GM21528 (cell line): ENCODE measurements around the gene OTUB1.
"Not testable (repeated sequence)": the region's sequence is repeated elsewhere in the genome, so short reads cannot be mapped to it uniquely, and the experiment has no call there.

Experiments used
- ATAC-seq: cut with Tn5 transposase; IDR thresholded peaks from one replicate; pipeline ENCODE4 v1.9.1; 2021; ENCODE audit warnings: mild to moderate bottlenecking, moderate library complexity; ENCODE audit not compliant: unreplicated experiment, low FRiP score

Gene OTUB1, protein sequence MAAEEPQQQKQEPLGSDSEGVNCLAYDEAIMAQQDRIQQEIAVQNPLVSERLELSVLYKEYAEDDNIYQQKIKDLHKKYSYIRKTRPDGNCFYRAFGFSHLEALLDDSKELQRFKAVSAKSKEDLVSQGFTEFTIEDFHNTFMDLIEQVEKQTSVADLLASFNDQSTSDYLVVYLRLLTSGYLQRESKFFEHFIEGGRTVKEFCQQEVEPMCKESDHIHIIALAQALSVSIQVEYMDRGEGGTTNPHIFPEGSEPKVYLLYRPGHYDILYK

DNA sequence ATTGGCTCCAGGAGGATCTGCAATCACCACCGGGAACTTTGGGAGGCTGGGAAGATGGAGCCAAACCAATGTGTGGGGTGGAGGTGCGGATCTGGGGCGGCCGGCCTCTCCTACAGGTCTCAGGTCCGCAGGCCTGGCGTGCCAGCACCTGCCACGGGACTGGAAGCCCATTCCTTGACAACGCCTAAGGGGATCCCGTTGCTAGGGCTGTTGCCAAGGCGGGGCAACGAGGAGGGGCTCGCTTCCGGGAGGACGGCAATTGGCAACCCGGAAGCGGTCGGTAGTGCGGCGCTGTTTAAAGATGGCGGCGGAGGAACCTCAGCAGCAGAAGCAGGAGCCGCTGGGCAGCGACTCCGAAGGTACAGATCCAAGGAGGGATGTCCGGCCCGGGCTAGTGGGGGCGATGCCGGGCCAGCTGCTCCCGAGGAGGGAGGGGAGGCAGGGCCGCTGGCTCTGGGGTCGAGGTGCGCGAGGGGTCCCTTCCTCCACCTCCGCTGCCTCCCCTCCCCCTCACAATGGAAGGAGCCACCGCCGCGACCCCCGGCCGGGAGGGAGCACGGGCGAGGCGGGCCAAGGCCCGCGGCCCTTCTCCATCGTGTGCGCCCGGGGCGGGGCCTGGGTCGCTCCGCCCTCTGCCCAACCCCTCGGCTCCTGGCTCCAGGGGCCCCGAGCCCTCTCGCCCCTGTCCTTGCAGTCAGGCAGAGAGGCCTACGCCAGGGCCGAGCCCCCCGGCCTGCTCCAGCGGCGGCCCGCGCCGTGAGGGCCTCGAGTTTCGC lies at the start of gene OTUB1:
TSS of gene OTUB1 (plus strand) at position 283 of the 776 bp plus-strand sequence. CDS start at position 302, 19 bp downstream.
- peak; percentile 80 for ATAC-seq

DNA sequence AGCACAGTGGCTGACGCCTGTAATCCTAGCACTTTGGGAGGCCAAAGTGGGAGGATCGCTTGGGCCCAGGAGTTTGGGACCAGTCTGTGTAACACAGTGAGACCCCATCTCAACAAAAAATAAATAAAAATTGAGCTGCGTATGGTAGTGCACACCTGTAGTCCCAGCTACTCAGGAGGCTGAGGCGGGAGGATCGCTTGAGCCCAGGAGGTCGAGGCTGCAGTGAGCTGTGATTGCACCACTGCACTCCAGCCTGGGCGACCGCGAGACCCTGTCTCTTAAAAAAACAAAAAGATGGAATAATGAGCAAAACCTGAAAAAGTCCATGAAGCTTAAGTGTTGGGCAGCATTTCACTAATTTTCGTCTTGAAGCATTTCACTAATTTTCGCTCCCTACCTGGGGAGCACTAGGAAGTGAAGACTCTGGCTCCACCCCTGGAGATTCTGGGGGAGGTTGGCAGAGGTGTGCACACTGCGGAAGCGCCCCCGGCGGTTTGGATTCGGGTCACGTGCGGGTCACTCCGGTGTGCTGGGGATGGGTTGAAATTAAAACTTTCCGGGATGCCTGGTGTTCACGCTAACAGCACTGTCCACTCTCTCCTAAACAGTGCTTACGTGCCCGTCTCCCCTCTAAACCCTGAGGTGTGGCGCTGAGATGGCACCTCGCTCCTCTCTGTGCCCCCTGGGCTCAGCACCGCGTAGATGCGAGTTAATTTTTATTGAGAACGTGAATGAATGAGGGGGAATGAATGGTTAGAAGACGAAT lies 48.3 kb upstream of the OTUB1 start:
- ATAC-seq = peak; percentile 31

DNA sequence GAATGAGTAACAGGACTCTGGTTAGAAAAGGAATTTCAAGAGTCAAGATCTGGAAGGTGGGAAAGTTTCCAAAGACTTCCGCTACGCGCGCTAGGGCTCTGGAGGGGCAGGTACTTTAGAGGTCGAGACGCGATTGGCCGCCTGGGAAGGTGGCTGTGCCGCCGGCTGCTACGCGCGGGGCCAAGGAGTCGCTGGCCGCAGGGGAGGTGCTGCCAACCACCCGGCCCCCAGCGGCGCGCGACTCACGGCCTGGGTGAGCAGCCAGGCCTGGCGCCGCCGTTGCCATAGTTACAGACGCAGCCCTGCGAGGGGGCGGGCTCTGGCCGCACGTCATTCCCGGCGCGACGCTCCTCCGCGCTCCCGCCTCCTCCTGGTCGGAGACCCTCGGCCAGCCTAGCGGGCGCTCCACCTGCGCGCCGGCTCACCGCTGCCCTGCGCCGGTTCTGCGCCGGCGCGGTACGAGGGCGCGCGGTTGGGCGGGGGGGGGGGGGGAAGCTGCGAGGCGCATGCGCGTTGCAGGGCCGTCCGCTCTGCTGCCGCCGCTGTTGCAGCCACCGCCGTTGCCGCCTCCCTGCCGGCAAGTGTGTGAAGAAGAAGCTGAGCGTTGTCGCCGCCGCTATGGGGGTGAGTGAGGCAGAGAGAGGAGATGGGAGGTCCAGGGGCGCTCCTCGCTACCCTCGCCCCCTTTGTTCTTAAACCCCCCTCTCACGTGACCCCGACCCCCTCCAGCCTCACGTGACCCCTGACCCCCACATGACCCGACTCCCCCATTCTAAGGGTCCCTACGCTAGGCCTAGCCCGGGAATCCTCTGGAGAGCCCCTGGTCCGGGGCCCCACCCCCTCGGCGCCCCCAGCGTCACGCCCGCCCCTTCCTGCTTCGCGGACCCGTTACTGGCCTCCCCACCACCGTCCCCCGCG lies 47.5 kb upstream of the OTUB1 start, which contains the start of gene NAA40:
TSS of gene NAA40 (plus strand) at position 524 of the 918 bp plus-strand sequence. CDS start at position 619, 95 bp downstream.
- peak; percentile 89 for ATAC-seq

DNA sequence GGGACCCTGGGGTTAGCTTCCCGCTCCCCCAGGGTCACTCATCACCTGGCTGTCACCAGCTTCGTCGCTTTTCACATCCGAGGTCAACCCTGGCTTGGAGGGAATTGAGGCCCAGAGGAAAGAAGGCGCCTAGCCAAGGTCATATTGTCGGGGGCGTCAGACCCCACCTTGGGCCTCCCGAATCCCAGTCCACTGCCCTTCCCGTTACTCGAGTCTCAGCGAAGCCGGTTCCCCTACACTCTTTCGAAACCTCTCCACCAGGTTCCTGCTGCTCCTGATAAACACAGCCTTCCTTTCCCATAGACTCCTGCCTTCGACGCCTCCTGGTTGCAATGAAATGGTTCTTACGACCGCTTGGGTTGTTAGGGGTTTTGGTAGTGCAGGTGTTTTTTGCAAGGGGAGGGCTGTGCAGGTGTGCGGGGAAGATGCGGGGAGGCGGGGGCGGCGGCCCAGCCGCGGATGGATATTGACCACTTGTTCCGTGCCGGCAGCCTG lies 46.8 kb upstream of the OTUB1 start:
- ATAC-seq = no peak

DNA sequence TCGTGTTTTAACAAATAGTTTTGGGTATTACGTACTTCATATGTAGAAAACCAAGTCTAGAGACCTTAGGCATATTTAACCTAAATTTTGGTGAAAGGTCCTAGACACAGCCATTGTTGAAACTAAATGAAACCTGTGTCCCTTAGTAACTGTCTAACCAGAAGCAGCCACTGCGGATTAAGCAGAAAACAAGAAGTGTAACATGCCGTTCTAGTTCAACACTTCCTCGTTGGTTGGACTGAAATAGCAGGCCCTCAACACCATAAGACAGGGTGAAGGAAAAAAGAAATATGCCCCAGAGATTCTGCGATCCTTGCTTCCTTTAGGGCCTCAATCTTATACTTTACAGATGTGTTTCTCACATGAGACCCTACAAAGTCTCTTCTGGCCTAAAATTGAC lies 45.5 kb upstream of the OTUB1 start:
- no peak for ATAC-seq

DNA sequence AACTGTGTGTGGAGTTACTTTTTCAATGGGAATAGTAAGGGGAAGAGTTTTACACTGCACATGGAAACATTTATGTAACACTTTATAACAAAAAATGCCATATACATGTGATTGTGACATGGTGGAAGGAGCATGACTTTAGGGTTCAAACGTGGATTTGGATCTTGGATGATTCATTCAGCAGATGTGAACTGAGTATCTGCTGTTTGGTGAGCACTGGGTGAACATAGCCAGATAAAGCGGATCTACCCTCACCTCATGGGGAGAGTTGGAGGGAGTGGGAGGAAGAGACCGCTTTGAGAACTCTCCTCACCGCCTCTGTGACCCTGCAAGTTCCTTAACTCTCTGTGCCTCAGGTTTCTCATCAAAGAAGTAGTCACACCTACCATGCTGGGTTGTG lies 44.3 kb upstream of the OTUB1 start:
- ATAC-seq = no peak

DNA sequence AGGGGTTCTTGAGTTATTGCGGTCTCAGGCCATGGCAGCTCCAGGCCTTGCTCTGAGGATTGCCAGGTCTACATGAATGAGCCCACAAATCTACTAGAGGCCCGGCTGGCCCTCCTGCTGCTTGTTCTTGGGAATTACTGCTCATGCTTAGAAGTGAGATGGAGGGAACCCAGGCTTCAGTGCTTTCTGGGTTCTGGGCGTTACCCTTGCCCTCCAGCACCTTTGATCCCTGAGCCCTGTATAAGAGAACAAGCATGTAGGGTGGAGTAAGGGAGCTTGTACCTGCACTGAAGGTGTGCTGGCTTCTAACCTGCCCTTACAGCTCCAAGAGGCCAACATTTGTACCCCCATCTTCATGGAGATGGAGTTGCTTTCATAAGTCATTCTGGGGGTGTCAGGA lies 43.4 kb upstream of the OTUB1 start:
- ATAC-seq = no peak

DNA sequence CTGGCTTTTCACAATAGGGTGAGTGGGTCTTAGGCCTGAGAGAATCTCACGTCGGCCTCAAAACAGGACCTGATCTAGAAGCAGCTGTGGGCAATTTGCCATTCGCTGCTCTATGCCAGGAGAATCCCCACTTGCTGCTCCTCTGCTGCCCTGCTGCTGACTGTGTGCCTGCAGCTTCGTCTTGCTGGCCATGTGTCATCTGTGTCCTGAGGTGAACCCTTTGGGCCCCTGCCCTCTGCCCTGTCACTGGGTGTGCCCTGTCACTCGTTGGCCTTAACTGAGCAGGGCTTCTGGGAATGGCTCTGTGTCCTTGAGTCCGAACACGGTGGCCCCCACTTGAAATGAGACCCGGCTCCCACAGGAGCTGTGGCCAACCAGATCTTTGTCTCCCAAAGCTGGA lies 41.3 kb upstream of the OTUB1 start:
- ATAC-seq = no peak

DNA sequence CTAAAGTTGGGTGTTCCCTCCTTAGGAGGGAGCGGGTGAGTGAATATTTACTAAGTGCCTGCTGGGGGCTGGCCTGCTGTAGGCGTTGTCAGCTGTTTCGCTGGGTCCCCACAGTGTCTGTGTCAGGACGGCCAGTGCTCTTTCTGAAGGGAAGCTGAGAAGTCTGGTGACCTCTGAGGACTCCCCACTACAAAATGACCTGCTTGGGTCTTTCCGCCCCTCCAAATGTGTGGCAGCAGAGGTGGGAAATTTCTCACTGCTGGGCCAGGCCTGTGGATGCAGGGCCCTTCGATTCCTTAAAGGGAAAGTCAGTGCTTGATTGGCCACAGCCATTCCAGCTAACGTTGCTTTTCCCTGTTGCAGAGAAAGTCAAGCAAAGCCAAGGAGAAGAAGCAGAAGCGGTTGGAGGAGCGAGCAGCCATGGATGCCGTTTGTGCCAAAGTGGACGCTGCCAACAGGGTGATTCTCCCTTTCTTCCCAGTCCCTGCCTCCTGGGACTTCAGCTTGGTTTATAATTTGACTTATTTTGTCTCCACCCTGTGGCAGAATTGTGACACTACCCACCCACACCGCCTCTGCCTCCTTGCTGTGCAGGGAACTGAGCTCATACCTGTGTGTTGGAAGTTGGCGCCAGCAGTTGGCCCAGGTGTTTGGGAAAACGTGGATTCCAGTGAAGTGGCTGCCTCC lies 40.6 kb upstream of the OTUB1 start:
- ATAC-seq = no peak

DNA sequence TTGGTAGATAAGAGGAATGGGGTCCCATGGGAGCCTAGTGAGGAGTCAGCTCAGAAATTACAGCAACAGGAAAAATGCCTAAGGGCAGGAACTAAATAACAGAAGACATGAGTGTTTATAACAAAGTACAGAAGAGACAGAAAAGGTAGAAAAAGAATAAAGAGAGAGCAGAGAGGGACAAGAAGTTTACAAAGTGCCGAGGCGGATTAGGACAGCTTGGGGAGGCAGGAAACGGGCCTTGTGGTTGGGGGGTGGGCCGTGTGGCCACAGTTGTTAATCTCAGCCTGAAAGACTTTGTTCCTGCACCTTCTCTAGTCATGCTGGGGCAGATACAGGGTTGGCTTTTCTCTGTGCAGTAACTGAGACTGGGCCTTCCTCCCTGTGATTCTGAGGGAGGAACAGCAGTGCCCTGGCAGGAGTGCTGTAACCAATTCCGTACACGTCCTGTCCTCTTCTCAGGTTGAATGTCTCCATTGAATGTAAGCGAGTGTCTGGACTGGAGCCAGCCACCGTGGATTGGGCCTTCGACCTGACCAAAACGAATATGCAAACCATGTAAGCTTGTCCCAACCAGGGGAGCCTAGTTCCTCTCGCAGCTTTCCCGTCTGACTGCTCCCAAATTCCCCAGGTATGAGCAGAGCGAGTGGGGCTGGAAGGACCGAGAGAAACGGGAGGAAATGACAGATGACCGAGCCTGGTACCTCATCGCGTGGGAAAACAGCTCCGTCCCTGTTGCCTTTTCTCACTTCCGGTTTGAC lies 34.3 kb upstream of the OTUB1 start:
- ATAC-seq = no peak

DNA sequence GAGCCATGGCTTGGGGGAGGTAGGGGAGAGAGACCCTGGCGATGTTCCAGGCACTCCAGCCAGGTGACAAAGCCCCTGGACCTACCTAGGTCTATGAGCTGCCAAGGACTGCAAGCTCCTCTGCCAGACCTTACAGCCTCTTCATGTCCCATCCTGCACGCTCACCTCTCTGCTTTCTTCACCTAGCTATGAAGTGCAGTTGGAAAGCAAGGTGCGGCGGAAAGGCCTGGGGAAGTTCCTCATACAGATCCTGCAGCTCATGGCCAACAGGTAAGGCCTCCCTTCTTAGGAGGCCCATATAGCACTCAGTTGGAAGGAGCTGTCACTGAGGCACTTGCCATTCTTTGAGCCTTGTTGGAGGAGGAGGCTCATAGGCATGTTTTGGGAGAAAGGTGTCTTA lies 33.7 kb upstream of the OTUB1 start:
- ATAC-seq = no peak

DNA sequence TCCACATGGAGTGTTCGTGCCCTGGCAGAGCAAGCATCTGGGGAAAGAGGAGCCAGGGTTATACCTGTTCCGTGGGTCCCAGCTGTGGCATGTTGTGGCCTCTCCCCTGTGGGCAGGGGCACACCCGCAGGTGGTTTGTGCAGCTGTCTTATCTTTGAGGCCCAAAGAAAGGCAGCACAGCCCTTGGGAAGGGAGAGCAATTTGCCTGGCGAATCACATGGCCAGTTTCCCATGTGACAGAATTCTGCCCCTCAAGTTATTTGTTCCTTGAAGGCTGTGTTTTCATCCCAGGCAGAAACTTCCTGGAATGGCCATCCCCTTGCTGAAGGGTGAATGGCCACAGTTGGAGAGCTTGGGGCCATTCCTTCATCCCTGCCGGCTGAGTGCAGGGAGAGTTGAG lies 28.2 kb upstream of the OTUB1 start:
- no peak for ATAC-seq

DNA sequence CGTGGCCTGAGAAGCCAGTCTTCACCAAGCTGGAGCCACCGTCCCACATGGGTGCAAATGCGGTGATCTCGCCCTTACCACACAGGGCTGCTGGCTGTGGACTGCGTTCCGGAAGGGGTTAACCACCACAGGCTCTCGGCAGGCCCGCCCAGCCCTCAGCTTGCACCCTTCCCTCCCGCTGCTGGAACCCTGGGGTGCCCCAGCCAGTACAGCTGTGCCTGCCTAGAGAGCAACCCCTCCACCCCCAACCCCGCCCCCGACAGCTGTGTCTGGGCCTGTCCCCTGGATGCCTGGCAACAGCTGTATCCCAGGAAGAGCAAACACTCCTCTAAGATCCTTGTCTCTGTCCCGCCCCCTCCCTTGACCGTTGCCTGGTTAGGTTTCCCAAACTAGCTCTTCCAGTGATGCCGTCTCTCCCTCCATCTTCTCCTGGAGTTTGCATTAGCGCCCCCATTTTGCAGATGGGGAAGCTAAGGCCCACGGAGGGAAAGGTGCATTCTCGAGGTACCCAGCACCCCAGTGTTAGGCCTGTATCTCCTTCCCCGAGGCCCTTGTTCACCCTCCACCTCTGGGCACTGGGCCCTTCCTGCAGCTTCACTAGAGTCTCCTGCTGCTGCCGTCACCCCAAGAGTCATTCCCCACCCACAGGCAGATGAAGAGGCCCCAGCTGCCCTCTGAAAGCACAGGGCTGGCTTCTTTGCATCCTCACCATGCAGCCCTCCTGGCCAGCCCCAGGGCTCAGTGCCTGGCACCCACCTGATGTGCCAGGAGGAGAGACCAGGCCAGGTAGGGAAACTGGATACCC lies 24.4 kb upstream of the OTUB1 start:
- no peak for ATAC-seq

DNA sequence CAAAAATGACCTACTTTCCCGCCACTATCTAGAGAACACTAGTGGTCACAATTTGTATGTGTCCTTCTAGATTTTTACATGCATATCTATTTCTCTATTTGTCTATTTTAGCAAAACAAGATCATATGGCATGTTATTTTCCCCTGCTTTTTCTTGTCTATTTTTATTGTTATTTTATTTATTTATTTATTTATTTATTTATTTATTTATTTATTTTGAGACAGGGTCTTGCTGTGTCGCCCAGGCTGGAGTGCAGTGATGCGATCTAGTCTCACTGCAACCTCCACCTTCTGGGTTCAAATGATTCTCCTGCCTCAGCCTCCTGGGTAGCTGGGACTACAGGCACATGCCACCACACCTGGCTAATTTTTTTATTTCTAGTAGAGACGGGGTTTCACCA lies 22.3 kb upstream of the OTUB1 start:
- not testable (repeated sequence) for ATAC-seq

DNA sequence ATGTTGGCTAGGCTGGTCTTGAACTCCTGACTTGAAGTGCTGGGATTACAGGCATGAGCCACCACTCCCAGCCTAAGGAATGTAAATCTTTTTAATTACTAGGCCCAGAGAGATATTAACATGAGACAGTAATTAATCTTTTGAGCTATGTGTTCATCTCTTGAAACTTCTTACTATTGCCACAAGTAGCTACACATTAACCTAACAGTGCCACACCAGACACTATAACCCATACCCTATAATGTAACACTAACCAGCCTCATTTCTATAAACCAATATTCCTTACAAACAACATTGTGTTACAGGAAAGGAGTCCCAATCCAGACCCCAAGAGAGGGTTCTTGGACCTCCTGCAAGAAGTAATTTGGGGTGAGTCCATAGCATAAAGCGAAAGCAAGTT lies 19.8 kb upstream of the OTUB1 start:
- ATAC-seq = no peak

DNA sequence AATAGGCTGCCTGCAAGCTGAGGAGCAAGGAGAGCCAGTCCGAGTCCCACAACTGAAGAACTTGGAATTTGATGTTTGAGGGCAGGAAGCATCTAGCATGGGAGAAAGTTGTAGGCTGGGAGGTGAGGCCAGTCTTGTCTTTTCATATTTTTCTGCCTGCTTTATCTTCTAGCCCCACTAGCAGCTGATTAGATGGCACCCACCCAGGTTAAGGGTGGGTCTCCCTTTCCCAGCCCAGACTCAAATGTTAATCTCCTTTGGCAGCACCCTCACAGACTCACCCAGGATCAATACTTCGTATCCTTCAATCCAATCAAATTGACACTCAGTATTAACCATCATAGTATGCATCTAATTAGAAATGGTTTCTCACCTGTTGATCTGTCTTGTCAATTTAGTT lies 16.8 kb upstream of the OTUB1 start:
- ATAC-seq = no peak

DNA sequence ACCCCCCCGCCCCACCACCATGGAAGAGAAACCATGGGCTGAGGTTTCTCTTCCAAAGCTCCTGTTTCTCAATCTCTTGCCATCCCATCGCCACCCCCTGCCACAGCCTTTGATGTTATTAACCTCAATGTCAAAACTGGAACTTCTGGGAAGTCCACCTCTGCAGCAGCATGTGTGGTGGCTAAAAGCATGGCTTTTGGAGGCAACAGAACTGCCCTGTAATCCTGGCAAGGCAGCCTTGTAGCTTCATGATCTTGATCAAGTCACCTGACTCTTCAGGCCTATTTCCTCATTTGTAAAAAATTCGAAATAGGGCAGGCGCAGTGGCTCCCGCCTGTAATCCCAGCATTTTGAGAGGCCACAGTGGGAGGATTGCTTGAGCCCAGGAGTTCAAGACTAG lies 15.3 kb upstream of the OTUB1 start:
- ATAC-seq = no peak

DNA sequence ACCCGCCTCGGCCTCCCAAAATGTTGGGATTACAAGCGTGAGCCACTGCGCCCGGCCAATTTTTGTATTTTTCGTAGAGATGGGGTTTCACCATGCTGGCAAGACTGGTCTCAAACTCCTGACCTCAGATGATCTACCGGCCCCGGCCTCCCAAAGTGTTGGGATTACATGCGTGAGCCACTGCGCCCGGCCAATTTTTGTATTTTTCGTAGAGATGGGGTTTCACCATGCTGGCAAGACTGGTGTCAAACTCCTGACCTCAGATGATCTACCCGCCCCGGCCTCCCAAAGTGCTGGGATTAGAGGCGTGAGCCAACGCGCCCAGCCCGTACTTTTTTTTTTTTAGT lies 12.4 kb upstream of the OTUB1 start:
- not testable (repeated sequence) for ATAC-seq
